Muscle layer of duodenum (tissue), 2 donors: ENCODE measurements around the gene SAMD7.

ENCODE experiments used
- H3K27ac ChIP-seq: one replicate; pipeline ENCODE4 v1.7.0; 2013; ENCODE audit warnings: mild to moderate bottlenecking, low read length
- H3K27me3 ChIP-seq: one replicate; pipeline ENCODE4 v1.7.0; 2013; ENCODE audit warnings: low read depth, mild to moderate bottlenecking, control low read depth, low read length
- H3K36me3 ChIP-seq, 2 donors: one replicate each; pipeline ENCODE4 v1.7.0; 2013; ENCODE audit warnings: low read length in 2 of 2, control low read depth in 1 of 2, mild to moderate bottlenecking in 1 of 2; ENCODE audit not compliant: insufficient read depth in 2 of 2, control insufficient read depth in 1 of 2
- H3K4me1 ChIP-seq, 2 donors: one replicate each; pipeline ENCODE4 v1.7.0; 2013; ENCODE audit warnings: low read length in 2 of 2, mild to moderate bottlenecking in 2 of 2, control low read depth in 1 of 2, moderate library complexity in 1 of 2; ENCODE audit not compliant: insufficient read depth in 2 of 2, control insufficient read depth in 1 of 2
- H3K4me3 ChIP-seq, 2 donors: one replicate each; pipeline ENCODE4 v1.7.0; 2013; ENCODE audit warnings: low read length in 2 of 2, low read depth in 1 of 2, mild to moderate bottlenecking in 1 of 2
- H3K9me3 ChIP-seq, 2 donors: one replicate each; pipeline ENCODE4 v1.7.0; 2013; ENCODE audit warnings: low read length in 2 of 2, control low read depth in 1 of 2, mild to moderate bottlenecking in 1 of 2; ENCODE audit not compliant: control insufficient read depth in 1 of 2
- donor health status: healthy.

The SAMD7 gene

DNA sequence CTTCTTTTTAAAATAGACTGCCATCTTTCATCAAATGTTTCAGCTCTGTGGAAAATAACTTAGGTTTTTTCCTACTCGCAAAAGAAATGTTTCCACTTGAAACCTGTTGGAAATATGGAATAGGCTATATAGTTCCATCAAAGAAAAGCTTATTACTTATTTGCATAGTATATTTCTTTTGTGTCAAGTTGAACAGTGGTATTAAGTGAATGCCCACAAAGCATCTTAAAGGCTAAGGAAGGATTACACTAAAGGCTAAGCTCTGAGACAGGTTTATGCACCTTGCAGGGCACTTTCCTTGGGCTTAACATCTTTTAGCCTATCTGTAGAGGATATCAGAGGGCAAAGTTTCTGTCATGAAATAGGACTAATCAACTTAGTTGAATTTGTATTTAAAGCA is at the start of gene SAMD7:
Gene SAMD7, plus strand, starts transcription at position 301 of the 400 bp plus-strand sequence. CDS start 7,927 bp downstream, outside the sequence.
- no peaks in the 10 kb centered on the region for H3K9me3 ChIP-seq
- H3K4me1 ChIP-seq: no peaks in the 10 kb centered on the region
- no peaks in the 10 kb centered on the region for H3K36me3 ChIP-seq
- no peak within 1 kb of the TSS for H3K27ac ChIP-seq
- H3K27me3 ChIP-seq: no peaks in the 10 kb centered on the region
- no peak within 1 kb of the TSS for H3K4me3 ChIP-seq

DNA sequence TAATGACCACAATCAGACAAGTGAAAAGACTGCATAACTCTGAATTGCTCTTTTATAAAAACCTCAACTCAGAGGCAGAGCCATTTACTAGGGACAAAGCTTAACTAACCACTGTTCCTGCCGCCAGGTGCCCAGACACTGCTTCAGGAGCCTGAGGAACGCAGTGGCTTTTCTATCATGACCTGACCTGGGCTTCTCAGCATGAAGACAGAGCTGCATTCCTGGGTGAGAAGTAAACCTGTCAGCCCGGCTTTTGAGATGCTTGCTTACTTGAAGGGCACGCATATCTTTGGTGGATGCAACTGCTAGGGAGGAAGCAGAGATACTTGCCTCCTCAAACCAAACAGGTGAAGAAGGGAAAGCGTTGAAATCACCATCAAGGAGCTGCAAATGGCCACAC is 49.5 kb upstream of the SAMD7 start:
- H3K9me3 ChIP-seq: no peaks in the 10 kb centered on the region
- H3K27me3 ChIP-seq: no peaks in the 10 kb centered on the region
- no peak overlapping the region for H3K4me3 ChIP-seq
- H3K36me3 ChIP-seq: no peaks in the 10 kb centered on the region
- no peaks in the 10 kb centered on the region for H3K4me1 ChIP-seq
- H3K27ac ChIP-seq: no peak overlapping the region

DNA sequence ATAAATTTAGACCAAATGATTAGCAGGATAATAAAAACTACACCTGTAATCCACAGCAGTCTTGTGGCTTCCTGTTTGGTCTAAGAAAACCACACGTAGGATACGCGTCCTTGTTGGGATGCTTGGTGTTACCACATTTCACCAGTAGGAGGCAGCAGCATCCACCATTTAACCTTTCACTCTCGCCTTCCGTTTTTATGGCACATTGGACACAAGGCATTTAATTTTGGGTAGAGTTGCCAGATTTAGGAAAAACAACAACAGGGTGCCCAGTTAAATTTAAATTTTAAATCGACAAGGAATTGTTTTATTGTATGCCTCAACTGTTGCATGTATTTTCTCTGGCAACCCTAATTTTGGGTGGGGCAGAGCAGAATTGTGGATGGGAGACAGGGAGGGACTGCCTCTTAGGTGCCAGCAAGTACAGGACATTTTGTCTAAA is 47.9 kb upstream of the SAMD7 start:
- no peaks in the 10 kb centered on the region for H3K36me3 ChIP-seq
- H3K9me3 ChIP-seq: no peaks in the 10 kb centered on the region
- H3K27ac ChIP-seq: no peak overlapping the region
- H3K4me3 ChIP-seq: no peak overlapping the region
- H3K4me1 ChIP-seq: no peaks in the 10 kb centered on the region
- H3K27me3 ChIP-seq: no peaks in the 10 kb centered on the region

GRCh38 chr3:169864270-169864669 is 47.1 kb upstream of the SAMD7 start:
- H3K4me1 ChIP-seq: no peaks in the 10 kb centered on the region
- H3K9me3 ChIP-seq: no peaks in the 10 kb centered on the region
- no peak overlapping the region for H3K27ac ChIP-seq
- H3K36me3 ChIP-seq: no peaks in the 10 kb centered on the region
- H3K4me3 ChIP-seq: no peak overlapping the region
- no peaks in the 10 kb centered on the region for H3K27me3 ChIP-seq

DNA sequence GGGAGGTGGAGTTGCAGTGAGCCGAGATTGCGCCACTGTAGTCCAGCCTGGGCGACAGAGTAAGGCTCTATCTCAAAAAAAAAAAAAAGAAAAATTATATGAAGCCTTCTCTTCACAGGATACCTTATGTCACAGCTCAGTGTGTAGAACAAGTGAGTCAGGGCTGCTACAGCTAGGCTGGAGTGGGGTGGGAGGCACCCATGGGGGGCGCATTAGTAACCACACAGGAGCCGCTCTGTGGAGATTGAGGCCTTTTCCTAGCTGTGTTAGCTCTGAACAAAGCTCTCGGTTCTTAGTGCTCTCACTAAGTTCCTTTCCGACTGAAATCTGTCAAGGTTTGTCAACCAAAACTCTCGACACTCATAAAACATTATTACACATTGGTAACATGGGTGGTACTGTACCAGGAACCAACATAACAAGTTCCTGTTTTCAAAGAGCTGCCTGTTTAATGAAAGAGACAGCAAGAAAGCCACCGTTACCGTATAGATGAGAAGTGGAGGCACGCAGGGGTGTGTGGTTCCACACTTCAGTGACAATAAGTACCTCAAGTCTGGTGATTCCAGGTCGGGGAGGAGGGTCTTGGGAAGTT is 46.1 kb upstream of the SAMD7 start:
- H3K9me3 ChIP-seq: no peaks in the 10 kb centered on the region
- H3K27me3 ChIP-seq: no peaks in the 10 kb centered on the region
- no peaks in the 10 kb centered on the region for H3K36me3 ChIP-seq
- H3K4me3 ChIP-seq: no peak overlapping the region
- H3K27ac ChIP-seq: no peak overlapping the region
- H3K4me1 ChIP-seq: no peaks in the 10 kb centered on the region

- Histone ChIP-seq H3K4me1 (no peaks in the 10 kb centered on the region), H3K27ac (no peak overlapping the region), H3K9me3 (no peaks in the 10 kb centered on the region), H3K4me3 (no peak overlapping the region), H3K27me3 (no peaks in the 10 kb centered on the region), H3K36me3 (no peaks in the 10 kb centered on the region)
These were observed 43.7 kb upstream of the SAMD7 start for GRCh38 chr3:169867584-169868210.

- Histone ChIP-seq H3K4me3 (no peak overlapping the region), H3K4me1 (no peaks in the 10 kb centered on the region), H3K27ac (no peak overlapping the region), H3K9me3 (no peaks in the 10 kb centered on the region), H3K27me3 (no peaks in the 10 kb centered on the region), H3K36me3 (no peaks in the 10 kb centered on the region)
These were observed 43.0 kb upstream of the SAMD7 start for GRCh38 chr3:169868369-169868768.

- H3K4me1 ChIP-seq: no peaks in the 10 kb centered on the region
- no peaks in the 10 kb centered on the region for H3K27me3 ChIP-seq
- no peaks in the 10 kb centered on the region for H3K9me3 ChIP-seq
- peak within 1 kb of the TSS in 1 of 2 donors; percentile 45 for H3K4me3 ChIP-seq
- H3K36me3 ChIP-seq: no peaks in the 10 kb centered on the region
- H3K27ac ChIP-seq: peak within 1 kb of the TSS; percentile 60
These were observed 41.7 kb upstream of the SAMD7 start, which contains the start of gene LRRC31 for GRCh38 chr3:169869484-169870220. LRRC31 (minus strand) TSS chr3:169869935; CDS start chr3:169869807, 128 bp downstream.

GRCh38 chr3:169871129-169871886 is 40.1 kb upstream of the SAMD7 start:
- Histone ChIP-seq H3K4me1 (no peaks in the 10 kb centered on the region), H3K4me3 (no peak overlapping the region), H3K36me3 (no peaks in the 10 kb centered on the region), H3K27ac (no peak overlapping the region), H3K9me3 (no peaks in the 10 kb centered on the region), H3K27me3 (no peaks in the 10 kb centered on the region)

DNA sequence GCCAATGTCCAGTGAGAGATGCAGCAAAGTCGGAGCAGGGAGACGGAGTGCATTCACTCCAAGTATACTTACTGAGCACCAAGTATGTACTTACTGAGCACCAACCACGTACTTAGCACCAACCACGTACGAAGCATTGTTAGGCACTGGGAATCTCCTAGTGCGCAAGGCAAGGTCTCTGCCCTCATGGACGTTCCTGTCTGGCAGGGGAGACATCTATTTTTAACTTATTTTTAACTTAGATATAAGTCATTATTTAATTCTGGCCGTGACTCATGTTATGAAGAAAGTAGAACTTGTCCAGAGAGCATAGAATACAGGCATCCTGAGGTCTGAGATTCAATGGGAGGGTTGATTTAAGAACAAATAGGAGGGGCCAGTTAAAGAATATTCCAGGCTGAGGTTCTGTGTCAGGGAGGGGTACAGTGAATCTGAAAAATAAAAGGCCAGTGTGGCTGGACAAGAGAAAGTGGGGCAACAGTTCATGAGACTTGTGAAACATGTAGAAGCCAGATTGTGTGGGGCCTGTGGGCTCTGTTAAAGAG is 32.3 kb upstream of the SAMD7 start:
- Histone ChIP-seq H3K4me1 (no peaks in the 10 kb centered on the region), H3K4me3 (no peak overlapping the region), H3K27me3 (no peaks in the 10 kb centered on the region), H3K9me3 (no peaks in the 10 kb centered on the region), H3K36me3 (no peaks in the 10 kb centered on the region), H3K27ac (no peak overlapping the region)
